K562 (cell line): ENCODE measurements around the gene CD274. TPM values are rescaled to one million over a fixed set of nuclear protein-coding genes. Genes with fewer than 3 reads are reported as not detected.

Source experiments
- DACH1 ChIP-seq: fragments of 450-650 bp; IDR thresholded peaks from 2 replicates; pipeline ENCODE4 v1.6.1; 2018; ENCODE audit not compliant: partially characterized antibody
- FOS ChIP-seq: IDR thresholded peaks from 3 replicates; pipeline ENCODE4 v1.6.1; 2011; ENCODE audit not compliant: insufficient read length; ENCODE audit errors: extremely low read depth
- GABPB2 ChIP-seq: fragments of 250-450 bp; sonication (Bioruptor Pico); conservative IDR thresholded peaks from 2 replicates; pipeline ENCODE4 v1.5.1; 2021; ENCODE audit warnings: mild to moderate bottlenecking
- JUND ChIP-seq, 2 experiments: IDR thresholded peaks; 2 replicates in 1 of 2; 3 replicates in 1 of 2; pipeline ENCODE4 v1.6.1; 2011; ENCODE audit warnings: borderline replicate concordance in 2 of 2, low read depth in 2 of 2, low read length in 2 of 2, improper control_type of control experiment in 1 of 2, missing biosample characterization in 1 of 2, missing genetic modification characterization in 1 of 2, missing genetic modification reagents in 1 of 2
- NFE2 ChIP-seq: IDR thresholded peaks from 2 replicates; pipeline ENCODE4 v1.6.1; 2014; ENCODE audit warnings: antibody characterized with exemption, low read depth
- PRPF4 ChIP-seq: fragments of 200-400 bp; formaldehyde crosslinking; IDR thresholded peaks from one replicate; pipeline ENCODE4 v1.6.1; 2017; ENCODE audit warnings: low read length, low read depth, mild to moderate bottlenecking; ENCODE audit not compliant: insufficient read depth, poor library complexity, severe bottlenecking
- SLC30A9 ChIP-seq: fragments of 250-450 bp; sonication (Bioruptor Pico); IDR thresholded peaks from 2 replicates; pipeline ENCODE4 v1.8.0; 2022; ENCODE audit warnings: mild to moderate bottlenecking, moderate library complexity
- ZBTB26 ChIP-seq: fragments of 450-650 bp; formaldehyde crosslinking; IDR thresholded peaks from 2 replicates; pipeline ENCODE4 v1.4.0; 2022; ENCODE audit warnings: missing genetic modification characterization
- ZNF282 ChIP-seq: sonication (generic); formaldehyde crosslinking; IDR thresholded peaks from 2 replicates; pipeline ENCODE4 v1.8.1; 2023; ENCODE audit warnings: missing genetic modification reagents
- ZNF324 ChIP-seq: fragments of 250-450 bp; sonication (Bioruptor Pico); IDR thresholded peaks from 2 replicates; pipeline ENCODE4 v1.4.0; 2020; ENCODE audit warnings: mild to moderate bottlenecking
- ZNF354B ChIP-seq: fragments of 250-450 bp; sonication (Bioruptor Pico); IDR thresholded peaks from 2 replicates; pipeline ENCODE4 v1.4.0; 2020
- ZNF695 ChIP-seq: fragments of 450-650 bp; formaldehyde crosslinking; IDR thresholded peaks from 2 replicates; pipeline ENCODE4 v1.4.0; 2020; ENCODE audit warnings: mild to moderate bottlenecking, moderate library complexity
- ZNF76 ChIP-seq: fragments of 250-450 bp; sonication (Bioruptor Pico); IDR thresholded peaks from 2 replicates; pipeline ENCODE4 v1.4.0; 2020; ENCODE audit warnings: mild to moderate bottlenecking, moderate library complexity, borderline replicate concordance
- polyA plus RNA-seq, 8 experiments: library from polyadenylated mRNA; depleted of rRNA in 4 of 8; stranded (reverse) in 5 of 8; unstranded in 3 of 8; fragments of >200 nt; fragmentation: Nextera tagmentation in 2 of 8; fragmentation: Illumina TruSeq in 1 of 8; extraction: Ambion mirVana in 2 of 8; extraction: Trizol in 1 of 8; gene quantifications; 2 replicates each; pipeline versions ENCODE4 v1.2.1 to v1.2.3, GENCODE V29; 2011 to 2014; ENCODE audit warnings: inconsistent platforms in 1 of 8, missing spikeins in 1 of 8
- total RNA-seq, 7 experiments: library from RNA; depleted of rRNA in 6 of 7; stranded (reverse); fragments of >200 nt in 6 of 7; fragmentation: Illumina TruSeq in 2 of 7; extraction: Trizol in 2 of 7; gene quantifications; 2 replicates each; pipeline versions ENCODE4 v1.2.1 to v1.2.3, GENCODE V29; 2011 to 2021; ENCODE audit warnings: low replicate concordance in 1 of 7
- TF ChIP-seq, protein P1 (sequence below): IDR thresholded peaks from 3 replicates; pipeline ENCODE4 v1.6.1; 2011; ENCODE audit warnings: borderline replicate concordance, mild to moderate bottlenecking; ENCODE audit not compliant: insufficient read length, insufficient read depth
- TF ChIP-seq, protein P2 (sequence below): conservative IDR thresholded peaks from 2 replicates; pipeline ENCODE4 v1.6.1; 2011; ENCODE audit warnings: low read depth, mild to moderate bottlenecking, low read length; ENCODE audit not compliant: control insufficient read depth
- TF ChIP-seq, protein P3 (sequence below): fragments of 450-650 bp; conservative IDR thresholded peaks from 2 replicates; pipeline ENCODE4 v1.6.1; 2016; ENCODE audit warnings: missing genetic modification characterization, low read depth, mild to moderate bottlenecking, missing compliant biosample characterization, moderate library complexity
- TF ChIP-seq, protein P4 (sequence below), 2 experiments: fragments of 450-650 bp in 1 of 2; IDR thresholded peaks; 2 replicates each; pipeline ENCODE4 v1.6.1; 2011 to 2017; ENCODE audit warnings: low read depth in 2 of 2, antibody characterized with exemption in 1 of 2, borderline replicate concordance in 1 of 2, low read length in 1 of 2, mild to moderate bottlenecking in 1 of 2, mixed read lengths in 1 of 2; ENCODE audit not compliant: control insufficient read depth in 1 of 2
- TF ChIP-seq, protein P5 (sequence below): sonication (generic); formaldehyde crosslinking; IDR thresholded peaks from 2 replicates; pipeline ENCODE4 v1.8.0; 2022; ENCODE audit warnings: mild to moderate bottlenecking, missing genetic modification reagents

Gene CD274
- total and polyA plus RNA-seq, 9 of the 15 experiments (the other 6 are each of a cell fraction or from before 2014, with no cell fraction given), result 0.07 to 0.51 (median 0.30) TPM; not detected in 1

DNA sequence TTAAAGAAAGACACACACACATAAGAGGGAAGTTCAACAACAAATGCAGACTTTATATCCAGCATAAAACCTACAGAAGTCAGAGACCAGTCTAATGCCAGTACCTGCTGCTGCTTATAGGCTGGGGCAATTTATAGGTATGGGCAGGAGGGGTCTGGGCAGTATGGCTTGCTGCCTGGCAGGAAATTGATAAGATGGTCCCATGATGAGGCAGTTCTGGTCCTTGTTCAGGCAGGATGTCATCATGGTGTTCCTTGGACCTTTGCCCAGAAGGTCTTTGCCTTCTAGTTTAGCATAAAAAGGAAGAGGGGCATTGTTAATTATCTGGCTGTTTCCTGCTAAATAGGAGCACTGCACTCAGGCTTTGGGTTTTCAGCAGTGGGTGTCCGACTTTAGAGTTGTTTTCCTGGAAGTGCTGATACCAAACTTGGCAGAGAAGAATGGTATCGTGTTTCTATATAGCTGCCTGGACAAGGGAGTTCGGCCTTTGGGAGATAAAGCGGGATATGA lies 49.6 kb downstream of the CD274 start (continued):
- TF ChIP-seq, protein P1, sequence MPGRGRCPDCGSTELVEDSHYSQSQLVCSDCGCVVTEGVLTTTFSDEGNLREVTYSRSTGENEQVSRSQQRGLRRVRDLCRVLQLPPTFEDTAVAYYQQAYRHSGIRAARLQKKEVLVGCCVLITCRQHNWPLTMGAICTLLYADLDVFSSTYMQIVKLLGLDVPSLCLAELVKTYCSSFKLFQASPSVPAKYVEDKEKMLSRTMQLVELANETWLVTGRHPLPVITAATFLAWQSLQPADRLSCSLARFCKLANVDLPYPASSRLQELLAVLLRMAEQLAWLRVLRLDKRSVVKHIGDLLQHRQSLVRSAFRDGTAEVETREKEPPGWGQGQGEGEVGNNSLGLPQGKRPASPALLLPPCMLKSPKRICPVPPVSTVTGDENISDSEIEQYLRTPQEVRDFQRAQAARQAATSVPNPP, result no peak
- TF ChIP-seq ZBTB26 (CRISPR knock-in tag) (no peak), JUND (IDR thresholded peaks at IDR 0.05; ENCODE audit: borderline replicate concordance, low read depth, low read length) (no peak), JUND (tag; IDR thresholded peaks at IDR 0.05; ENCODE audit: borderline replicate concordance, low read depth, low read length) (no peak), ZNF282 (CRISPR knock-in tag) (no peak), ZNF695 (CRISPR knock-in tag) (no peak), GABPB2 (CRISPR knock-in tag) (no peak), PRPF4 (no peak), FOS (no peak), ZNF76 (CRISPR knock-in tag) (no peak), ZNF354B (CRISPR knock-in tag) (no peak), NFE2 (peak; percentile 72; the same call in 1 of the 2 replicates), DACH1 (no peak), ZNF324 (CRISPR knock-in tag) (no peak), SLC30A9 (CRISPR knock-in tag) (no peak)
- TF ChIP-seq, protein P2, sequence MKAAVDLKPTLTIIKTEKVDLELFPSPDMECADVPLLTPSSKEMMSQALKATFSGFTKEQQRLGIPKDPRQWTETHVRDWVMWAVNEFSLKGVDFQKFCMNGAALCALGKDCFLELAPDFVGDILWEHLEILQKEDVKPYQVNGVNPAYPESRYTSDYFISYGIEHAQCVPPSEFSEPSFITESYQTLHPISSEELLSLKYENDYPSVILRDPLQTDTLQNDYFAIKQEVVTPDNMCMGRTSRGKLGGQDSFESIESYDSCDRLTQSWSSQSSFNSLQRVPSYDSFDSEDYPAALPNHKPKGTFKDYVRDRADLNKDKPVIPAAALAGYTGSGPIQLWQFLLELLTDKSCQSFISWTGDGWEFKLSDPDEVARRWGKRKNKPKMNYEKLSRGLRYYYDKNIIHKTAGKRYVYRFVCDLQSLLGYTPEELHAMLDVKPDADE, result no peak
- TF ChIP-seq, protein P3, sequence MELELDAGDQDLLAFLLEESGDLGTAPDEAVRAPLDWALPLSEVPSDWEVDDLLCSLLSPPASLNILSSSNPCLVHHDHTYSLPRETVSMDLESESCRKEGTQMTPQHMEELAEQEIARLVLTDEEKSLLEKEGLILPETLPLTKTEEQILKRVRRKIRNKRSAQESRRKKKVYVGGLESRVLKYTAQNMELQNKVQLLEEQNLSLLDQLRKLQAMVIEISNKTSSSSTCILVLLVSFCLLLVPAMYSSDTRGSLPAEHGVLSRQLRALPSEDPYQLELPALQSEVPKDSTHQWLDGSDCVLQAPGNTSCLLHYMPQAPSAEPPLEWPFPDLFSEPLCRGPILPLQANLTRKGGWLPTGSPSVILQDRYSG (tag), result 0 out of 2 replicates have a peak, but pooled peaks have one; percentile 19
- TF ChIP-seq, protein P4, sequence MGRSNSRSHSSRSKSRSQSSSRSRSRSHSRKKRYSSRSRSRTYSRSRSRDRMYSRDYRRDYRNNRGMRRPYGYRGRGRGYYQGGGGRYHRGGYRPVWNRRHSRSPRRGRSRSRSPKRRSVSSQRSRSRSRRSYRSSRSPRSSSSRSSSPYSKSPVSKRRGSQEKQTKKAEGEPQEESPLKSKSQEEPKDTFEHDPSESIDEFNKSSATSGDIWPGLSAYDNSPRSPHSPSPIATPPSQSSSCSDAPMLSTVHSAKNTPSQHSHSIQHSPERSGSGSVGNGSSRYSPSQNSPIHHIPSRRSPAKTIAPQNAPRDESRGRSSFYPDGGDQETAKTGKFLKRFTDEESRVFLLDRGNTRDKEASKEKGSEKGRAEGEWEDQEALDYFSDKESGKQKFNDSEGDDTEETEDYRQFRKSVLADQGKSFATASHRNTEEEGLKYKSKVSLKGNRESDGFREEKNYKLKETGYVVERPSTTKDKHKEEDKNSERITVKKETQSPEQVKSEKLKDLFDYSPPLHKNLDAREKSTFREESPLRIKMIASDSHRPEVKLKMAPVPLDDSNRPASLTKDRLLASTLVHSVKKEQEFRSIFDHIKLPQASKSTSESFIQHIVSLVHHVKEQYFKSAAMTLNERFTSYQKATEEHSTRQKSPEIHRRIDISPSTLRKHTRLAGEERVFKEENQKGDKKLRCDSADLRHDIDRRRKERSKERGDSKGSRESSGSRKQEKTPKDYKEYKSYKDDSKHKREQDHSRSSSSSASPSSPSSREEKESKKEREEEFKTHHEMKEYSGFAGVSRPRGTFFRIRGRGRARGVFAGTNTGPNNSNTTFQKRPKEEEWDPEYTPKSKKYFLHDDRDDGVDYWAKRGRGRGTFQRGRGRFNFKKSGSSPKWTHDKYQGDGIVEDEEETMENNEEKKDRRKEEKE (IDR thresholded peaks at IDR 0.05; ENCODE audit: borderline replicate concordance in 1 of 2, control insufficient read depth in 1 of 2, low read depth in 2 of 2, low read length in 1 of 2), result no peak
- TF ChIP-seq, protein P5, sequence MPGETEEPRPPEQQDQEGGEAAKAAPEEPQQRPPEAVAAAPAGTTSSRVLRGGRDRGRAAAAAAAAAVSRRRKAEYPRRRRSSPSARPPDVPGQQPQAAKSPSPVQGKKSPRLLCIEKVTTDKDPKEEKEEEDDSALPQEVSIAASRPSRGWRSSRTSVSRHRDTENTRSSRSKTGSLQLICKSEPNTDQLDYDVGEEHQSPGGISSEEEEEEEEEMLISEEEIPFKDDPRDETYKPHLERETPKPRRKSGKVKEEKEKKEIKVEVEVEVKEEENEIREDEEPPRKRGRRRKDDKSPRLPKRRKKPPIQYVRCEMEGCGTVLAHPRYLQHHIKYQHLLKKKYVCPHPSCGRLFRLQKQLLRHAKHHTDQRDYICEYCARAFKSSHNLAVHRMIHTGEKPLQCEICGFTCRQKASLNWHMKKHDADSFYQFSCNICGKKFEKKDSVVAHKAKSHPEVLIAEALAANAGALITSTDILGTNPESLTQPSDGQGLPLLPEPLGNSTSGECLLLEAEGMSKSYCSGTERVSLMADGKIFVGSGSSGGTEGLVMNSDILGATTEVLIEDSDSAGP (CRISPR knock-in tag), result no peak
